Activated CD4-positive, alpha-beta T cell treated with anti-CD3 and anti-CD28 coated beads for 48 hours (primary cell): ENCODE data around the gene ZDHHC1.

Experiments used
- DNase-seq: peaks from one replicate; pipeline ENCODE4 v3.0.0-alpha.2; 2020

The ZDHHC1 gene

DNA sequence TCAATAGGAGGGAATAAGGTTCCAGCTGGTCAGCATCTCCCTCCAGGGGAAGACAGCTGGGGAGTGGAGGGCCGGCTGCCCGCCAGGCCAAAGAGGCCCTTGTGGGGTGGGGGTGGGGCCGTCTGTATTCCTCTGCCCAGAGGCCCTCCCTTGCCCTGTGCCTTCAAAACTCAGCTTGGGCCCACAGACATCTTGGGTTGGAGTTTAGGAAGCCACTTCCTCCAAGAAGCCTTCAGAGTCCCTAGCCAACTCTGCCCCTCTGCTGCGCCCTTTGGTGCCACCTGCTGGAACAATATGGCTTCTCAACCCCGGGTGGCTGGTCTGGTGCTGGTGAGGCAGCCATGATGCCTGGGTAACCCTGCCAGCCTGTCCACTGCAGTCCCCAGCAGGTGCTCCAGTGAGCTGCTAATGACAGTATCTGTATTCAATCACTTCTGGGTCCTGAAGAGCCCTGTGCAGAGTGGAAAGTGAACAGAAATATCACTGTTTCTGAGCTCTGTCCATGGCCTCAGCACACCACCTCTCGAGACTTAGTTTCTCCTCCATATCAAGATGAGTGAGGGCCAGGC lies 31.3 kb upstream of the ZDHHC1 start:
- peak; percentile 87 for DNase-seq

DNA sequence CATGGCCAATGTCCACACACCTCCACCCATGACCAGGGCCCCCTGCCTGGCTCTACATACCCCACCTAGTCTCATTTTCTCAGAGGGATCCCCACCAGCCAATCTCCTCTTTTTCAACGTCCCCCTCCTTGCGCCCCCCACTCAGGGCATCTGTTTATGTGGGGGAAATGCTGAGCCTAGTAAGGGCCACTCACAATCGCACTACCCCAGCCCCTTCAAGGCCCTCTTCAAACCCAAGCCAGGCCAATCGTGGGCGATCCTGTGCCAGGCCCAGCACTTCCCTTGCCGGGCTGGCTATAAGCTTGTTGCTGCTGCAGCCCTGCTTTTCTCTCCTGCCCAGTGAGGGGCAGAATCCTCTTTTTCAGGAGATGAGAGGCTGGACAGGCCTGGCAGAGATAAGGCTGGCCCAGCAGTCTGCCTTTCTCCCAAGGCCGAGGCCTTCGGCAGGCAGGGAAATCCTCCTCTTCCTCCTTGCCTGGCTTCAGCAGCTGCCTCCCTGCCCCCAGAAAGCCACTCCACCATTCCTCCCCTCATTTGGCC lies 30.8 kb upstream of the ZDHHC1 start:
- no peak for DNase-seq

DNA sequence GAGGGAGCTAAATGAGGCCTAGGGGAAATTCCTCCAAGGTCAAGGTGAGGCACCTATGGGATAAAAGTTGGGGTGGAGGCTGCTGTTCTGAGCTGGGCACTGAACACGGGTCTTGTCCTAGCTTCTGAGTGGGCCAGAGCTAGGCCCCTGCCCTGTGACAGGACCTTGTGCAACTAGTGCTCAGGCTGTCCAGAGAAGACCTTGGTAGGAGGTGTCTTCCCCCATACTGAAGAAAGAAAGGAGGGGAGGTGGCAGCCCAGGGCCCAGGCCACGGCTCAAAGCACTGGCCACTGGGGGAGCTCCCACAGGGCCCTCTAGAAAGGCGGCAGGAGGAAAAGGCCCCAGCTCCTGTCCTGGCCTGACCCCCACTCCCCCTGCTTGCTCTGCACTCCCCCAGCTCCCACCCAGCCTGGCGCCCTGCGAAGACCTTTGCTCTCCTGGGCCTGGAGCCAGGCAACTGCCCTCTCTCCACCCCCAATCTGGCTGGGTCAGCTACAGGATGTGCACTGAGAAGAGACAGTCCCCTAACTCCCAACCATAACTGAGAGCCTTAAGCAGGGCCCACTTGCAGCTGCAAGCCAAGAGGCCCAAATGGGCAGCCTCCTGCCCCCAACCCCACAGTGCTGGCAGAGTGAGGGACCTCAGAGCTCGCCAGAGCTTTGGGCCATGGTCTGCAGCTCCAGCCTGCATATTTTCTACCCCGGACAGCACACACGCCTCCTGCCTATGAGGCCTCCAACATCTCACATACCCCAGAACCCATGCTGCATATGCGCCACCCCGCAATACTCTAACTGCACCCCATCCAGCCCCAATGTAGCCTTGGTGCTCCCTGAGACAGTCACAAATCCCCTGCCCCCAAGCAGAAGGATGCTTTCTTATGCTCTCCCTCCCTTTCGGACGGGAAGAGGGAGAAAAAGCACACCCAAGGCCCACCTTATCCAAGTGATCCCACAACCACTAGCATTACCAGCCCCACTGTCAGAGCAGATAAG lies 29.9 kb upstream of the ZDHHC1 start:
- DNase-seq = no peak

DNA sequence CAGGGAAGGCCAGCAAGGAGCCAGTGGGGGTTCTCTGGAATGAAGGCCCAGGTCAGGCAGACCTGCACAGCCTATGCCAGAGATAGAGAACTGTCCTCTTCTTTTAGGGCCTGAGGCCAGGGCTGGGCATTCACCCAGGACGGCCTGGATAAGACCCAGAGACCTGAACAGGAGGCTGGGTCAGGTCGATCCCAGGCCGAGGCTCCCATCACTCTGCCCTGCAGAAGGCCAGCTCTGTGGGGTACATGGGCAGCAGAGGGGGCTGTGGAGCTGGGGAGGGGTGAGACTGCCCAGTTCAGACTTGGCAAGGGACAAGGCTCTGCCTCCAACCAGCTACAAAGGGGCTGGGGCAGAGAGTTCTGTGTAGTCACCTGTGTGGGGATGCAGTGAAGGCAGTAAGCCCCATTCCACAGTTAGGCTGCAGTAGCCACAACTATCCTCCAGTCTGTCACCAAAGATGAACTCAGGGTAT lies 29.2 kb upstream of the ZDHHC1 start:
- DNase-seq = no peak

DNA sequence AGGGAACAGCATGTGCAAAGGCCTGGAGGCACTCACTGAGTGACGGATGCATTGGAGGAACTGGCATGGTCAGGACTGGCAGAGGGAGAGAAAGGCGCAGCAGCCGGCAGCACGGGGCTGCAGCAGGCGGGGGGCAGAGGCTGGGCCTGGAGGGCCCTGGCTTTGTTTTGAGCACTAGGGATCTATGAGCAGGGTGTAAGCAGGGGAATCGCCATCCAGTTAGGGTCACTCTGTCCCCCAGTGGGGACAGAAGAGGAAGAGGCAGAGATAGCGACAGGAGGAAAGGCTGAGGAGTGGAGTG lies 28.8 kb upstream of the ZDHHC1 start:
- no peak for DNase-seq

DNA sequence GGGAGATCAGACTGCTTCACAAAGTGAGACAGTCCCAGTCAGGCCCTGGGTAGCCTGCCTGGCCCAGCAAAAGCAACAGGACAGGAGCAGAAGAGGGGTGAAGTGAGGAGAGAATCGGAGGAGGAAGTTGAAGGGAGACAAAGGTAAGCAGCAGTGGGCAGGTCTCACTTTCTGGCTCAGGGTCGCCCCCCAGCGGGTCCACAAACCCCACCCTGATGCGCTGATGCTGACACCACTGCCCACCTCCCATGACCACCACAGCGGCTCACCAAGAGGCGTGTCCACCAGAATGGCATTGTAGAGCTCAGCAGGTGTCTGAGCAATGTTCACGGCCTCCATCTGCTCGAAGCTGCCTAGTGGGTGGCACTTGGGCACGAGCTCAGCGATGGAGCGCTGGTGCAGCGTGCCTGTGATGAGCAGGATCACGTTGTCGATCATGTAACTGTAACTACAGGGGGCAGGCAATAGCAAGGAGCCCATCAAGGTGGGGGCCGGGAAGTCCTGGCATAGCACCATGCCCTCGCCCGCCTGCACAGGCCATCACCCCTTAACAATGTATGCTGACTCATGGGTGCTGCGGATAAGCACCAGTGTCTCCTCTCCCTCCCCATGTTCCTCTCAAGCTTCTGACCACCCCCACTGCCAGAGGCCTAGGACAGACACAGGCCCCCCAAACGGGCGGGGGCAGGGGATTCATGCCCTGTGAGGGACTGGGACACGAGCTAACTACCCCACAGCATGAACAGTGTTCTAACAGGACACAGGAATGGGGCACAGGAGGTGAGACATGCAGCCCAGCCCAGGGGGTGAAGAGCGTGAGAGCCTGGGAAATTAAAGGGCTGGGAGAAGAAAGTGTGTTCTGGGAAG lies 28.2 kb upstream of the ZDHHC1 start:
- no peak for DNase-seq

DNA sequence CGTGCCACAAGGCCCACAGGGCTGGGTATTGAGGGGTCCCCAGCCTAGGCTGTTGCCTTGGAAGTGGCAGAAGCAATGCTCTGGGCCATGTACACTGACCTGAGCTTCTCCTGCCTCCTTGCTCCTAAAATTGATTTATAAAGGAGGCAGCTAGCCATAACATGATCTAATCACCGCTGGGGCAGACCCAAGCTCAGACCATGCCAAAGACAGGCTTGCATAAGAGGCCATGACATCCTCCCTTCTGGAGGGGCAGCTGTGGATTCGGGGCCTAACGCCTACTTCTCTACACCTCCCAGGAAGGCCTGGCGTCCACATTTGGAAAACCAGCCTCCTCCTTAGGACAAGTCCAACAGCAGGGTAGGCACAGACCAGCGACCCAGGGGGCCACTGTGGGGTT lies 27.0 kb upstream of the ZDHHC1 start:
- DNase-seq = no peak

DNA sequence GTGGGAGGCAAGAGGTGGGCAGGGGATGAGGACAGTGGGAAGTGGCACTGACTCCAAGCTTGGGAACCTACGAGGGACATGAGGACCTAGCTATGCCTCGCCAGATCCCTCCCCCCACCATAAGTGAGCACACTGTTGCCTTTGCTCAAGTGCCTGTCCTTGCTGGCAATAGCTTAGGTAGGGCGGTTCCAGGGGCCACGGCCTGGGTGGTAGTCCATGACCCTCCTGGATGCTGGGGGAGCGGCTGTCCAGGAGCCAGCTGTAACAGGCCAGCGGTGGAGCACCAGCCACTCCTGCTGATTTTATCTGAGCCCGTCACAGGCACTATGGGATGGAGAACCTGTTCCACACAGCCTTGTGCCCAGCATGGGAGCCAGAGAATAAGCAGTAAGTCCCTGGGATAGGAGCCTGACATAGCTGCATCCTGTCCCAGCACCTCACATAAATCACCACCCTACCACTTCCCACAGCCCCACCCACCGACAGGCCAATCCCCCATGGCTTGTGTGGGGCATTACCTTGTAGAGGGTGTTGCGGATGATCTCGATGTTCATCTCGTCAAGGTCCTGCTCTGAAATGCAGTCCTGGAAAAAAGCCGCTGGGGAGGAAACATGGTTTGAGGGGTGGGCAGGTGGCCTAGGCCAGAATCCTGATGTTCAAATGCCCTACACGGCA lies 26.4 kb upstream of the ZDHHC1 start:
- DNase-seq = no peak

DNA sequence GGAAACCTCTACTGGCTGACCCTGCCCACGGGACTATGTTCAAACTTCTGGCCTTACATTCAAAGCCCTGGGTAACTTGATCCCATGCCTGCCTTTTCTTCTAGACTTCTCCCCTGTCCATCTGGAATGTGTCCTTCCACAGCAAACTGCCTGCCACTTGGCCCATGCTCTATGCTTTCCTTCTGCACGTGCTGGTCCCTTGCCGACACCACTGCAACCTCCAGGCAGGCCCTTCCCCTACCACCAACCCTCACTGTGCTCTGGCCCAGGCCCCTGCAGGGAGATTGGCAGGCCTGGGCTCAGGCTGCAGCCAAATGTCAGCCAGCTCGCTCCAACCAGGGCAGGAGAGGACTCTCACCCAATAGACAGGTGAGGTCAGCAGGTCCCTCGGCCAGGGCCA lies 25.6 kb upstream of the ZDHHC1 start:
- DNase-seq = no peak

DNA sequence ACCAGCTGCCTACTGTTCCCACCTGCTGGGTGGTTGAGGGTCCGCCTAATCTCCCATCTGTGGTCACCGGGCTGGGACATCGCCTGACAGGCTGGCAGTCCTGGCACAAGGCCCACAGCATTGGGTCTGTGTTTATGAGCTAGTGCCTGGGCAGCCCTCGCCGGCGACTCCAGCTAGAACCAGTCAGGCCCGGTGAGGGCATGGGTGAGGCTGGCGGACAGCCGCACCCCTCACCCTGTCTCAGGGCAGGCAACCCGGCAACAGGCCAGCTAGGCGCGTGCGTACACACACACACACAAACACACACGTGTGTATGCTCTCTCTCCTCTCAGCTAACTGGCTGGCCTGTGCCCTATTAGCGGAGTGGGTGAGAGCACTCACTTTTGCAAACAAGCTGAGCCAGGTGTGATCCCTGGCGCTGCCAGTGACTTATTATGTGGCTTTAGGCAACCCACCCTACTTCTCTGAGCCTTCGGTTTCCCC lies 25.0 kb upstream of the ZDHHC1 start:
- no peak for DNase-seq

DNA sequence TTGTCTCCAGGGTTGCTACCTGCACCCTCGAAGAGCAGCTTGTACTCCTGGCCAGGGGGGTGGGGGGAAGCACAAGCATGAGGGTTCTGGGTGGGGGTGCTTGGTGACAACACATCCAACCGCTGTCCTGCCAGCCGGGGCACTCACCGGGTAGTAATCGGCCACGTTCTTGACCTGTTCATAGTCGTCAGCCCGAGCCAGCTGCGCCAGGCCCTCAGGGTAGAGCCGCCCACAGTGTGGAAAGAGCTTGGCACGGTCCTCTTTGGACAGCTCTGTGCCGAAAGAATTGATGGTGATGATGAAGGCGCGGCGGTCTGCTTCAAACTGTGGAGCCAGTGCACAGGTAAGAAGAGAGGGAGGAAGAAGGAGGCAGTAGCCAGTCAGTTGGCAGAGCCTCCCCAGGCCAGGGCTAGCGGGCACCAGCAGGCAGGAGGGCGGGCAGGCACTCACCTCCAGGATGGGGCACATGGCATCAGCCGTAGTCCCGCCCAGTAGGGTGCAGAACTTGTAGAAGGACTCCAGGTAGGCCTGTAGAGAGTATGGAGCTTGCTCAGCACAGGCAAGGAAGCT lies 22.6 kb upstream of the ZDHHC1 start:
- DNase-seq = no peak

DNA sequence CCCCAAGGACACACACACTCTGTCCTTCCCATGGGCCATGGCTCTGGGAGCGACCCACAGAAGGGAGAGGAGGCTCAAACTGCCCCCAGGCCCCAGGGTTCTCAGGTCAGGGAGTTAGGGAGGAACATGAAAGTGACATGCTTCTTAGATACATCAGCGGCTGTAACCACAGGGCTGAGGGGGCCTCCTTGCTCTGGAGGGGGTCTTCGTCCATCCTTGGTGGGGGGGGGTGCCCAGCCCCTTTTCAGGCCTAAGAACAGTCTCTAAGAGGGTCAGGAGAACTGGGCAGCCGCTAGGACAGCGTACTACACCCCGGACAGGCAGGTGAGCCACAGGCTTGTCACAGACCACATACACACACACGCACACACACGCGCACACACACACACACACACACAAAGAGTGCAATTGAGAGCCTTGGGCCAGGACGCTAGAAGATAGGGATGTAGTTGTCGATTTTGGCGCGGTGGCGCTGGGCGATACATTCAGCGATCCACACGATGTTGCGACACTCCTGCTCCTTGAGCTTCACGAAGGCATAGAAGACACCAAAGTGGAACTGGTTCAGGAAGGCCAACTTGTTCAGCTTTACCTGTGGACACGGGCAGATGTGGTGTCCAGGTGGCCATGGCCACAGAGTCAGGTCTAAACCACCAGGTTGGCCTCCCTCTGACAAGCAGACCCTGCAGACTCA lies 22.0 kb upstream of the ZDHHC1 start:
- no peak for DNase-seq

DNA sequence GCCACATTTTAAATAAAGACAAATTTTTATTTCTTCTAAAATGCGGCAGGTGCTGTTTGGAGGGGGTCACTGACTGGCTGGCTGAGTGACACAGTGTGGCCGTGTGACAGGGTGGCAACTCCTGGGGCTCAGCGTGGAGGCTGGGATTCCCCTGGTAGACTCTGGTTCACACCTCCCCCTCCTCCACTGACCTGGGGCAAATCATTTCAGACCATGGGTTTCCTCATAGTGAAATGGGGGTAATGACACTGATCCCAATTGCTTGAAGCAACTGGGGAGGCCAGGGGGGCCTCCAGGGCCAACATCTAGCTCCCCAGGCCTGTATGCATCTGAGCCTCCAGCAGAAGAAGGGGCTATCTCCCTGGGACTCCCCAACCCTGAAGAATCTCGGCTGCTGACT lies 21.2 kb upstream of the ZDHHC1 start:
- no peak for DNase-seq

DNA sequence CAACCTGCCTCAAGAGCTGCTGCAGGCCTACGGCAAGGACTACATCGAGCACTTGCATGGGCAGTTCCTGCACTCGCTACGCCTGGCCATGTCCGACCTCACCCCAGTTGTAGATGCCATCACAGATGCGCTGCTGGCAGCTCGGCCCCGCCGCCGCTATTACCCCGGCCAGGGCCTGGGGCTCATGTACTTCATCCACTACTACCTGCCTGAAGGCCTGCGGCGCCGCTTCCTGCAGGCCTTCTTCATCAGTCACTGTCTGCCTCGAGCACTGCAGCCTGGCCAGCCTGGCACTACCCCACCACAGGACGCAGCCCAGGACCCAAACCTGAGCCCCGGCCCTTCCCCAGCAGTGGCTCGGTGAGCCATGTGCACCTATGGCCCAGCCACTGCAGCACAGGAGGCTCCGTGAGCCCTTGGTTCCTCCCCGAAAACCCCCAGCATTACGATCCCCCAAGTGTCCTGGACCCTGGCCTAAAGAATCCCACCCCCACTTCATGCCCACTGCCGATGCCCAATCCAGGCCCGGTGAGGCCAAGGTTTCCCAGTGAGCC lies 20.4 kb upstream of the ZDHHC1 start:
- DNase-seq = no peak

DNA sequence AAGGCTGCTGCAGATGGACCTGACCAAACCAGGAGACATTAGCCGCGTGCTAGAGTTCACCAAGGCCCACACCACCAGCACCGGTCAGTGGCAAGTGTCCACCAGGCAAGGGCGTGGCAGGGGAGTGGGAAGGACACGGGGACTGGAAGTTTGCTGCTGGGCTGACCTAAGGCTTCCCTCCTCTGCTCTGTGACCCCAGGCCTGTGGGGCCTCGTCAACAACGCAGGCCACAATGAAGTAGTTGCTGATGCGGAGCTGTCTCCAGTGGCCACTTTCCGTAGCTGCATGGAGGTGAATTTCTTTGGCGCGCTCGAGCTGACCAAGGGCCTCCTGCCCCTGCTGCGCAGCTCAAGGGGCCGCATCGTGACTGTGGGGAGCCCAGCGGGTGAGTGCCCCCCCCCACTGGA lies 19.5 kb upstream of the ZDHHC1 start:
- DNase-seq = no peak

DNA sequence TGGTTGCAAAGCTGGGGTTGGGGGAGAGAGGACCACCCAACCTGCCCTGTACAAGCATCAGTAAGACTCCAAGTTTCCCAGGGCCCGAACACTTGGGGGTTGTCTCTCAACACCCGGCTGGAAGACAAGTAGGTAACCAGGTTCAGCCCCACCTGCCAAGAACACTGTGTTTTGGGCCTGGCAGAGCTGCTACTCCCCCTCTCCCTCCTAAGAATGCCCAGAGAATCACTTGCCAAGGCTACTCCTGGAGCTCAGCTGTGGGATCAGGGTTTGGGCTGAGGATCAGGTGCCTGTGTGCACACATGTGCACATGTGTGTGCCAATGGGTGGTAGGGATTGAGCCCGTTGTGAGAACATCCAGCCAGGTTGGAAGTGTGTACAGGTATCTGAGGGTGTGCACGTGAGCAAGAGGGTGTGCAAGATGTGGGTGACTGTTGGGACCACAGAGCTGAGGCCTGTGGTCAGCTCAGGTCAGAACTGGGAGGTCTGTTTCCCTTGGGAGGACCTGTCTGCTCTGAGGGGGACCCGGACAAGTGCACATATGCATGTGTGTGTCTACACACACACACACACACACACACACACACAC lies 16.9 kb upstream of the ZDHHC1 start:
- no peak for DNase-seq

DNA sequence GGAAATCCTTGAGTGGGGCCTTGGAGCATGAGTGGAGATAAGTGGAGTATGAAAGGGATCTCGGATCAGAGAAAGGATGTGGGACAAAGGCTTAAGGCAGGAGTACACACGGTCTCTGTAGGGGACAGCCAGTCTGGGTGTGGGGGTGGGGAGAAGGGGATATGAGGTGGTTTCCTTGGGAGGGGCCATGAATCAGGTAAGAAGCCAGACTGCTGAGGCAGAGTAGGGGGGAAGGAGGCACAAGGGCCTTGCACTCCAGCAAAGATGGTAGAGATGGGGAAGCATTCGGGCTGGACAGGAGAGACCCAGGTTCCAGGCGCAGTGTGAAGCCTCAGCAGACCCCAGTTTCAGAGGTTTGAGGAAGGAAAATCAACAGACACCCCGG lies 16.2 kb upstream of the ZDHHC1 start:
- DNase-seq = no peak

DNA sequence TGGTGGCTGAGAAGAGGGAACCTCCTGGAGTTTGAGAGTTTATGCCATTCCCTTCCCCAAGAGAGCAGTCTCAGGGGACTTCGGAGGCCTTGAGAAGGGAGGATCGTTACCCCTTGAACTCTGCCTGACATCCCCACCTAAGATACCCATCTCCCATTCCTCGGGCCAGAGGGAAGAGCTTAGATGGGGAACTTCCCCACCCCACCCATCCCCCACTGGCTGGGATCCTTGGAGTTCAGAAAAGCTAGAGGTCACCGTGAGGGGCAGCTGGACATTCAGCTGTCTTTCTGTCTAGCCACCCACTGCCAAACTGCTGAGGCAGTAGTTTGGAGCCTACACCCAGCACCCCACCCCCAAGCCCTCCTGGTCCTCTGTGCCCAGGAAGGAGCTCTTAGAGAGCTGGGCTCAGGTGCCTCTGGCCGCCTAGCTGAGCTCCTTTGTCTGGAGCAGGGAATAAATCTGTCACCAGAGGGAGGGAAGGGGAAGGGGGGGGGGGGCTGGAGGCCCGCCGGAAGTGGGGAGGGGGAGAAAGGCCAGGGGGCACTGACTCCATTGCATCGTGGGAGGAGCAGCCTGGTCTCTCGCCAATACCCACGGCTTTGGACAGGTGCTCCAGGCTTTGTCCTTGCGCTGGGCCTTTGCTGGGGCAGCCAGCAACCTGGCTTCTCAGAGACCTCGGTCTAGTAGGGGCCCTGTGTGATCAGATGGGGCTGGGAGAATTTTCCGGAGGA lies 15.7 kb upstream of the ZDHHC1 start:
- no peak for DNase-seq

DNA sequence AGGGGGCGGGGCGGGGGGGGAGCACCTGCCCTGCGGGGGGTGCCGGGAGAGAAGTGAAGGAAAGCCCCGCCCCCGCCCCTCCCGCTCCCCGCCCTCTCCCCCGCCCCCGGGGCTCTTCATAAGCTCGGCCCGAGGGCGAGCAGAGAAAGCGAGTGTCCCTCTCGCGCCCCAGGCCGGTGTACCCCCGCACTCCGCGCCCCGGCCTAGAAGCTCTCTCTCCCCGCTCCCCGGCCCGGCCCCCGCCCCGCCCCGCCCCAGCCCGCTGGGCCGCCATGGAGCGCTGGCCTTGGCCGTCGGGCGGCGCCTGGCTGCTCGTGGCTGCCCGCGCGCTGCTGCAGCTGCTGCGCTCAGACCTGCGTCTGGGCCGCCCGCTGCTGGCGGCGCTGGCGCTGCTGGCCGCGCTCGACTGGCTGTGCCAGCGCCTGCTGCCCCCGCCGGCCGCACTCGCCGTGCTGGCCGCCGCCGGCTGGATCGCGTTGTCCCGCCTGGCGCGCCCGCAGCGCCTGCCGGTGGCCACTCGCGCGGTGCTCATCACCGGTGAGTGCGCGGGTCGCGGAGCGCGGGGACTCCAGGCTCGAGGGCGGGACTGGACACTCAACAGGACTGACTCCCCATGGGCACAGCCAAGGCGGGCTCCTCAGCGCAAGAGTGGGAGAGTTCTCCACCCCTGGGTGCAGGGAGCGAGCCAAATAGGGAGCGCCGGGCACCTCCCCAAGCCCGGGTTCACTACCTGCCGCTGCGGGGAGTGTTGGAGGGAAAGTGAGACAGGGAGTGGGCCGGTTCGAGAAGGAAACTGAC lies 14.9 kb upstream of the ZDHHC1 start, which contains the start of gene HSD11B2:
Gene HSD11B2 (plus strand): TSS at position 145 of the 798 bp plus-strand sequence. CDS start 128 bp downstream, at position 273.
- DNase-seq = peak; percentile 22
